GM12873 (cell line): ENCODE data around the gene LOX.

Source experiments
- TF ChIP-seq, protein P1 (sequence below): IDR thresholded peaks from 2 replicates; pipeline ENCODE4 v1.5.1; 2012; ENCODE audit warnings: low read depth, mild to moderate bottlenecking, moderate library complexity, low read length, control low read depth; ENCODE audit not compliant: insufficient read depth; ENCODE audit errors: missing control alignments

Gene LOX

DNA sequence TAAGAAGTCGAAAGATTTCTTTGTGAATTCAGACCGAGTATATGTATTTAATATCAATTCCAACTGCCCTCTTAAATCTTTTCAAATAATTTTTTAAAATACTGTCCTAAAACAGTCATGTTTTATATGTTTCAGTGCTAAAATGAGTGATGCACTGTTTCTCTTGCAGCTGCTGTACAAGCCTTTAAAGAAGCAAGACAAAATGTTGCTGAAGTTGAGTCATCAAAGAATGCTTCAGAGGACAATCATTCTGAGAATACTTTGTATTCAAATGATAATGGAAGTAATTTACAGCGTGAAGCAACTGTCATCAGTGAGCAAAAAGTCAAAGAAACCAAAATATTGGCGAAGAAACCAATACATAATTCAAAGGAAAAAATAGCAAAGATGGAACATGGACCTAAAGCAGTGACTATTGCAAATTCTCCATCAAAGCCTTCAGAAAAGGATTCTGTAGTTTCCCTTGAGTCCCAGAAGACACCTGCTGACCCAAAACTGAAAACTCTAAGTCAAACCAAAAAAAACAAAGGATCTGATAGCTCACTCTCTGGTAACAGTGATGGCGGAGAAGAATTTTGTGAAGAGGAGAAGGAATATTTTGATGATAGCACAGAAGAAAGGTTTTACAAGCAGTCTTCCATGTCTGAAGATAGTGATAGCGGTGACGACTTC is 58.0 kb downstream of the LOX start:
- TF ChIP-seq, protein P1, sequence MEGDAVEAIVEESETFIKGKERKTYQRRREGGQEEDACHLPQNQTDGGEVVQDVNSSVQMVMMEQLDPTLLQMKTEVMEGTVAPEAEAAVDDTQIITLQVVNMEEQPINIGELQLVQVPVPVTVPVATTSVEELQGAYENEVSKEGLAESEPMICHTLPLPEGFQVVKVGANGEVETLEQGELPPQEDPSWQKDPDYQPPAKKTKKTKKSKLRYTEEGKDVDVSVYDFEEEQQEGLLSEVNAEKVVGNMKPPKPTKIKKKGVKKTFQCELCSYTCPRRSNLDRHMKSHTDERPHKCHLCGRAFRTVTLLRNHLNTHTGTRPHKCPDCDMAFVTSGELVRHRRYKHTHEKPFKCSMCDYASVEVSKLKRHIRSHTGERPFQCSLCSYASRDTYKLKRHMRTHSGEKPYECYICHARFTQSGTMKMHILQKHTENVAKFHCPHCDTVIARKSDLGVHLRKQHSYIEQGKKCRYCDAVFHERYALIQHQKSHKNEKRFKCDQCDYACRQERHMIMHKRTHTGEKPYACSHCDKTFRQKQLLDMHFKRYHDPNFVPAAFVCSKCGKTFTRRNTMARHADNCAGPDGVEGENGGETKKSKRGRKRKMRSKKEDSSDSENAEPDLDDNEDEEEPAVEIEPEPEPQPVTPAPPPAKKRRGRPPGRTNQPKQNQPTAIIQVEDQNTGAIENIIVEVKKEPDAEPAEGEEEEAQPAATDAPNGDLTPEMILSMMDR: no peak

DNA sequence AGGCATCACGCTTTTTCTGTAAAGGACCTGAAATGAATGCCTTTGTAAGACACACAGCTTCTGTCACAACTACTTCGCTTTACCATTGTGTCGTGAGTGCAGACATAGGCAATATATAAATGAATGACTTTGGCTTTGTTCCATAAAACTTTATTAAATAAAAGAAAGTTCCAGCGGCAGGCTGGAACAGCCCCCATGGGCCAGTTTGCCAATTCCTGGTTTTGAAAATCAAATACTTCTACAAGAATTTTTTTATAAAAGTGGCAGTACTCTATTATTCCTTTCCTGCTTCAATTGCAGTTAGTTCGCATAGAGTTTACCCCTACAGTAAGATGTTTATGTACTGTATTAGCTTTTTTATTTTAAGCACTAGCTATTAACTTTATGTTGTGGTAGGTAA is 62.6 kb downstream of the LOX start:
- TF ChIP-seq, protein P1: no peak

- TF ChIP-seq, protein P1: no peak
These were observed 63.7 kb downstream of the LOX start for GRCh38 chr5:122014236-122014935.
